Stomach (tissue), 9 donors: Measurements from ENCODE around the gene MRPL43. TPM values are rescaled to one million over a fixed set of nuclear protein-coding genes. Genes with fewer than 3 reads are reported as not detected.

Source experiments
- DNase-seq, 2 donors: peaks; one replicate each; pipeline versions ENCODE4 v3.0.0 to v3.0.0-alpha.2; 2013 to 2019
- H3K27ac ChIP-seq, 5 donors: fragments of 200-600 bp in 4 of 5; sonication (generic) in 4 of 5; one replicate each; pipeline ENCODE4 v1.5.1; 2013 to 2019; ENCODE audit warnings: mild to moderate bottlenecking in 1 of 5, moderate library complexity in 1 of 5
- H3K27me3 ChIP-seq, 3 donors: fragments of 200-600 bp; sonication (generic); one replicate each; pipeline ENCODE4 v1.5.1; 2017 to 2019; ENCODE audit warnings: mixed run types in 1 of 3
- H3K36me3 ChIP-seq, 4 donors: fragments of 200-600 bp; sonication (generic); 1 replicate in 3 of 4; 2 replicates in 1 of 4; pipeline ENCODE4 v1.5.1; 2016 to 2019
- H3K4me1 ChIP-seq, 4 donors: fragments of 200-600 bp; sonication (generic); one replicate each; pipeline ENCODE4 v1.5.1; 2016 to 2019
- H3K4me3 ChIP-seq, 4 donors: fragments of 200-600 bp; sonication (generic) in 3 of 4; one replicate each; pipeline ENCODE4 v1.5.1; 2016 to 2019; ENCODE audit warnings: mild to moderate bottlenecking in 1 of 4
- H3K9me3 ChIP-seq, 4 donors: fragments of 200-600 bp; sonication (generic); one replicate each; pipeline ENCODE4 v1.5.1; 2016 to 2019
- CTCF ChIP-seq, 7 experiments: fragments of 450-650 bp in 4 of 7; fragments of 200-600 bp in 3 of 7; sonication (generic) in 3 of 7; IDR thresholded peaks; one replicate each; pipeline ENCODE4 v1.5.1; 2016 to 2019; ENCODE audit warnings: antibody characterized with exemption in 7 of 7, control low read depth in 2 of 7, mild to moderate bottlenecking in 1 of 7
- EP300 ChIP-seq: sonication (generic); formaldehyde crosslinking; IDR thresholded peaks from one replicate; pipeline ENCODE4 v1.6.1; 2017; ENCODE audit warnings: antibody characterized with exemption
- POLR2A ChIP-seq, 4 donors: fragments of 450-650 bp; IDR thresholded peaks; one replicate each; pipeline ENCODE4 v1.6.1; 2016; ENCODE audit warnings: antibody characterized with exemption in 4 of 4, control low read depth in 2 of 4, mild to moderate bottlenecking in 1 of 4, moderate library complexity in 1 of 4
- POLR2AphosphoS5 ChIP-seq, 3 donors: sonication (generic); formaldehyde crosslinking; IDR thresholded peaks; one replicate each; pipeline ENCODE4 v1.6.1; 2016; ENCODE audit warnings: antibody characterized with exemption in 3 of 3
- WGBS, 5 donors: extraction: QIAGEN DNeasy Blood & Tissue Kit in 3 of 5; methylation state at CpG; one replicate each; pipeline versions ENCODE4 v1.1.5 to v1.1.7; 2013 to 2018; 5-methylcytosine and 5-hydroxymethylcytosine counted together
- intact Hi-C: fragments of 100-400 bp; cut with DNase I; formaldehyde crosslinking; loops from one replicate; pipeline ENCODE4 v1.15.1; 2023; ENCODE audit warnings: low total_unique reads
- polyA plus RNA-seq, 3 donors: library from polyadenylated mRNA; stranded (reverse); fragments of 200-250 nt; gene quantifications; one replicate each; pipeline ENCODE4 v1.2.3, GENCODE V29; 2013
- total RNA-seq, 5 donors: library from RNA; depleted of rRNA; stranded (reverse); fragments of >200 nt; gene quantifications; one replicate each; pipeline versions ENCODE4 v1.1.0 to v1.2.3, GENCODE V29; 2014 to 2016
- donor health status: healthy with polysubstance abuse.
- donor health status: Bipolar disorder and iron deficiency.
- donor health status: healthy.

The MRPL43 gene
- total and polyA plus RNA-seq, 8 donors = 29.9 to 243 (median 95.7) TPM

- Histone ChIP-seq H3K4me3 (peak overlapping the region; percentile 66 to 94 (median 92)), H3K4me1 (peaks cover 21 to 52% (median 44%) of the 10 kb centered on the region in 4 donors), H3K27ac (peak overlapping the region in 4 of 5 donors; percentile 75 to 86 (median 82)), H3K27me3 (no peaks in the 10 kb centered on the region), H3K36me3 (peaks cover 15 to 68% (median 59%) of the 10 kb centered on the region in 4 donors), H3K9me3 (no peaks in the 10 kb centered on the region)
- intact Hi-C loops = no loop called here
- DNase-seq = no peak
- no peak for TF ChIP-seq EP300
- TF ChIP-seq POLR2AphosphoS5 (IDR thresholded peaks at IDR 0.05) = no peak
- TF ChIP-seq CTCF (IDR thresholded peaks at IDR 0.05) = no peak
- no peak for TF ChIP-seq POLR2A (IDR thresholded peaks at IDR 0.05)
- 13 to 34% (median 14%) methylated on average over 10 to 17 of the region's 17 CpGs for WGBS, 5 donors
Observed at GRCh38 chr10:100986623-100986951, 710 bp downstream of the MRPL43 start.

GRCh38 chr10:100985336-100985735 lies 2.0 kb downstream of the MRPL43 start:
- H3K27me3 ChIP-seq = no peaks in the 10 kb centered on the region
- no peak overlapping the region for H3K27ac ChIP-seq
- intact Hi-C loops = no loop called here
- no peak overlapping the region for H3K4me3 ChIP-seq
- DNase-seq = no peak
- TF ChIP-seq EP300 (no peak), CTCF (IDR thresholded peaks at IDR 0.05) (no peak), POLR2A (IDR thresholded peaks at IDR 0.05) (no peak), POLR2AphosphoS5 (IDR thresholded peaks at IDR 0.05) (no peak)
- H3K36me3 ChIP-seq = peaks cover 12 to 68% (median 59%) of the 10 kb centered on the region in 4 donors
- WGBS, 5 donors = 57 to 71% (median 62%) methylated on average over 5 of the region's 5 CpGs
- peaks cover 21 to 51% (median 44%) of the 10 kb centered on the region in 4 donors for H3K4me1 ChIP-seq
- no peaks in the 10 kb centered on the region for H3K9me3 ChIP-seq

- Histone ChIP-seq H3K36me3 (peaks cover 12 to 68% (median 59%) of the 10 kb centered on the region in 4 donors), H3K27me3 (no peaks in the 10 kb centered on the region), H3K27ac (no peak overlapping the region), H3K4me3 (no peak overlapping the region), H3K9me3 (no peaks in the 10 kb centered on the region), H3K4me1 (peaks cover 21 to 45% (median 41%) of the 10 kb centered on the region in 4 donors)
- intact Hi-C loops = no loop called here
- TF ChIP-seq CTCF (IDR thresholded peaks at IDR 0.05) (no peak), POLR2A (IDR thresholded peaks at IDR 0.05) (no peak), EP300 (no peak), POLR2AphosphoS5 (IDR thresholded peaks at IDR 0.05) (no peak)
- no peak for DNase-seq
- WGBS, 5 donors = 72 to 95% (median 78%) methylated on average over 2 of the region's 2 CpGs
Observed at GRCh38 chr10:100984672-100985177, 2.6 kb downstream of the MRPL43 start.

GRCh38 chr10:100983868-100984671 lies 3.2 kb downstream of the MRPL43 start:
- WGBS, 5 donors = 73 to 87% (median 81%) methylated on average over 8 to 13 of the region's 13 CpGs
- DNase-seq = no peak
- H3K36me3 ChIP-seq = peaks cover 18 to 69% (median 59%) of the 10 kb centered on the region in 4 donors

More at GRCh38 chr10:100983868-100984671, 3.2 kb downstream of the MRPL43 start:
- Histone ChIP-seq H3K27me3 (no peaks in the 10 kb centered on the region), H3K4me1 (peaks cover 21 to 38% (median 37%) of the 10 kb centered on the region in 4 donors), H3K27ac (no peak overlapping the region), H3K4me3 (no peak overlapping the region), H3K9me3 (no peaks in the 10 kb centered on the region)
- TF ChIP-seq CTCF (IDR thresholded peaks at IDR 0.05) (no peak), POLR2AphosphoS5 (IDR thresholded peaks at IDR 0.05) (no peak), POLR2A (IDR thresholded peaks at IDR 0.05) (no peak), EP300 (no peak)
- intact Hi-C loops = no loop called here
